GM10266 (cell line): ENCODE measurements around the gene ZNF780B.

Experiments used
- DNase-seq: peaks from one replicate; pipeline ENCODE4 v3.0.0; 2012; ENCODE audit errors: extremely low spot score
- CTCF ChIP-seq: IDR thresholded peaks from 2 replicates; pipeline ENCODE4 v1.5.1; 2012; ENCODE audit warnings: mild to moderate bottlenecking, low read depth; ENCODE audit not compliant: control insufficient read depth, insufficient read depth; ENCODE audit errors: missing control alignments

ZNF780B gene

GRCh38 chr19:40078377-40078776 lies 22.3 kb upstream of the ZNF780B start:
- TF ChIP-seq CTCF, result no peak

DNA sequence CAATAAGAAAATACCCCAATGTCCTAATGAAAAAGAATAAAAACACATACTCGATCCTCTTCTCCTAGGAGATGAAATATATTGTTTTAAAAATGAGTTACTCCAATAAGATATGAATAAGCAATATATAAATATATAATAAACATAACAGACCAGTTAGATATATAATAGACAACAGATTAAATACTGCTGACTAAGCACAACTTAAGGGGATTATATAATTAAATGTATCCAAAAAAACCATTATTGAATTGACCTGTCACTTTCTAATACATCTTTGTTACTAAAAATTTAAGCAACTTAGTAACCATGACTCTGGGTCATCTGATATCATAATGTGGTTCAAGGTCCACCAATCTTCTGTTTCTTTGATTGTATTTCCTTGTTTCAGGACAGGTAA lies 14.0 kb upstream of the ZNF780B start:
- TF ChIP-seq CTCF, result no peak
- no peak for DNase-seq

More at GRCh38 chr19:40078377-40078776, 22.3 kb upstream of the ZNF780B start:
- DNase-seq, result no peak

DNA sequence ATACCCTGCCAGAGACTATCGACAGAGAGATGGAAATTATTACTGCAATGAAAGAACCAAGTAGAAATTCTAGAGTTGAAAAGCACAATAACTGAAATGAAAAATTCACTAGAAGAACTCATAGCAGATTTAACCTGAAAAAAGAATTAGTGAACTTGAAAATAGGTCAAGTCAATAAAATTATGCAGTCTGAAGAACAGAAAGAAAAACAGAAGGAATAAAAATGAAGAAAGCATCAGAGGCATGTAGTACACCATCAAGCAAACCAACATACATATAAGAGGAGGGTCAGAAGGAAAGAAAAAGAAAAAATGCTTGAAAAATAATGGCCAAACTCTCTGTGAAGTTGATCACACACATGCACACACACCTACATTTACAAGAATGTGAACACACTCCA lies 3.6 kb upstream of the ZNF780B start:
- DNase-seq, result no peak
- no peak for TF ChIP-seq CTCF

GRCh38 chr19:40057166-40057565 lies 1.1 kb upstream of the ZNF780B start:
- DNase-seq, result no peak
- no peak for TF ChIP-seq CTCF

GRCh38 chr19:40056505-40056904 lies 474 bp upstream of the ZNF780B start:
- TF ChIP-seq CTCF, result no peak
- DNase-seq, result no peak

- TF ChIP-seq CTCF, result no peak
- DNase-seq, result no peak
Measured at GRCh38 chr19:40055049-40055448, 982 bp downstream of the ZNF780B start.

DNA sequence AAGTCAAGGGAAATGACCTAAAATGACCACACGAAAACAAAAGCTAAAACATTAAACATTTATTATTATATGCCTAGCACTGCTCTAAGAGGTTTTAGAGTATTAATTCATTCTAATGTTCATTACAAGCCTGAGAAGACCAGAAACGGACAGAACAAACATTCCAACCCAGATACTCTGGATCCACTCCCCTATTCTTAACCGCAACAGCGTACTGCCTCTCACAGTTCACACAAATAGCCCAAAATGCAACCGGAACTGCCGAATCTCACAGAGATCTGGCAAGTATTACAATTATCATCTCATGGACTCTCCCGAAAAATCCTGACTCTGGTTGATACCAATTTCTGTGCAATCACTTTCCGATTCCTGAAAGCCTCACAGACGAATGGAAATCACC lies 1.4 kb downstream of the ZNF780B start:
- no peak for DNase-seq
- TF ChIP-seq CTCF, result no peak
